ENCODE results near the gene NPR1.
"Not testable (repeated sequence)": the region's sequence is repeated elsewhere in the genome, so short reads cannot be mapped to it uniquely, and the experiment has no call there.

Gene NPR1

GRCh38 chr1:153679337-153680119 is 1.0 kb downstream of the NPR1 start:
- DNase-seq (ENCODE audit: low read depth in 2 of 2, low spot score in 1 of 2): no peak

GRCh38 chr1:153680120-153680403 is 1.6 kb downstream of the NPR1 start:
- no peak for DNase-seq (ENCODE audit: low read depth in 2 of 2, low spot score in 1 of 2)

GRCh38 chr1:153682730-153683129 is 4.2 kb downstream of the NPR1 start:
- DNase-seq (ENCODE audit: low read depth in 2 of 2, low spot score in 1 of 2): no peak

GRCh38 chr1:153683854-153684253 is 5.4 kb downstream of the NPR1 start:
- DNase-seq (ENCODE audit: low read depth in 2 of 2, low spot score in 1 of 2): no peak

GRCh38 chr1:153684892-153685291 is 6.4 kb downstream of the NPR1 start:
- no peak for DNase-seq (ENCODE audit: low read depth in 2 of 2, low spot score in 1 of 2)

- no peak for DNase-seq (ENCODE audit: low read depth in 2 of 2, low spot score in 1 of 2)
Measured at GRCh38 chr1:153685544-153686340, 7.3 kb downstream of the NPR1 start.

- DNase-seq (ENCODE audit: low read depth in 2 of 2, low spot score in 1 of 2): no peak
Measured at GRCh38 chr1:153687346-153688125, 9.0 kb downstream of the NPR1 start.

- DNase-seq (ENCODE audit: low read depth in 2 of 2, low spot score in 1 of 2): no peak
Measured at GRCh38 chr1:153688276-153688675, 9.8 kb downstream of the NPR1 start.

- no peak for DNase-seq (ENCODE audit: low read depth in 2 of 2, low spot score in 1 of 2)
Measured at GRCh38 chr1:153688736-153689328, 10.3 kb downstream of the NPR1 start.

- no peak for DNase-seq (ENCODE audit: low read depth in 2 of 2, low spot score in 1 of 2)
Measured at GRCh38 chr1:153693466-153693865, 15.0 kb downstream of the NPR1 start.

- DNase-seq (ENCODE audit: low read depth in 2 of 2, low spot score in 1 of 2): no peak
Measured at GRCh38 chr1:153696741-153697140, 18.3 kb downstream of the NPR1 start.

GRCh38 chr1:153697191-153698019 is 18.9 kb downstream of the NPR1 start:
- DNase-seq (ENCODE audit: low read depth in 2 of 2, low spot score in 1 of 2): no peak

GRCh38 chr1:153698020-153698922 is 19.8 kb downstream of the NPR1 start:
- DNase-seq (ENCODE audit: low read depth in 2 of 2, low spot score in 1 of 2): no peak

- no peak for DNase-seq (ENCODE audit: low read depth in 2 of 2, low spot score in 1 of 2)
Measured at GRCh38 chr1:153698923-153699714, 20.6 kb downstream of the NPR1 start.

GRCh38 chr1:153699768-153700167 is 21.3 kb downstream of the NPR1 start:
- DNase-seq (ENCODE audit: low read depth in 2 of 2, low spot score in 1 of 2): no peak

- DNase-seq (ENCODE audit: low read depth in 2 of 2, low spot score in 1 of 2): no peak
Measured at GRCh38 chr1:153705484-153705883, 27.0 kb downstream of the NPR1 start.

- no peak for DNase-seq (ENCODE audit: low read depth in 2 of 2, low spot score in 1 of 2)
Measured at GRCh38 chr1:153711026-153711425, 32.5 kb downstream of the NPR1 start.

- DNase-seq (ENCODE audit: low read depth in 2 of 2, low spot score in 1 of 2): not testable (repeated sequence)
Measured at GRCh38 chr1:153716211-153716610, 37.7 kb downstream of the NPR1 start.

GRCh38 chr1:153717330-153717729 is 38.8 kb downstream of the NPR1 start:
- DNase-seq (ENCODE audit: low read depth in 2 of 2, low spot score in 1 of 2): no peak

Data from stimulated activated CD8-positive, alpha-beta memory T cell treated with anti-CD3 and anti-CD28 coated beads, Interleukin-4, amount 100 ng/mL, for 1 hour (primary cell).